Spleen (tissue), 7 donors: ENCODE measurements around the gene MUC16.

Source experiments
- POLR2A ChIP-seq, 3 donors: fragments of 450-650 bp; IDR thresholded peaks; one replicate each; pipeline ENCODE4 v1.5.1; 2017; ENCODE audit warnings: antibody characterized with exemption in 3 of 3, mild to moderate bottlenecking in 1 of 3
- POLR2AphosphoS5 ChIP-seq, 3 donors: sonication (generic); formaldehyde crosslinking; IDR thresholded peaks; one replicate each; pipeline ENCODE4 v1.5.1; 2017; ENCODE audit warnings: antibody characterized with exemption in 3 of 3
- TF ChIP-seq, protein P1 (sequence below), 11 experiments: fragments of 200-600 bp in 7 of 11; fragments of 450-650 bp in 4 of 11; sonication (generic) in 4 of 11; IDR thresholded peaks in 8 of 11; conservative IDR thresholded peaks in 3 of 11; 1 replicate in 7 of 11; 2 replicates in 4 of 11; pipeline versions ENCODE4 v1.4.0 to v1.8.0; 2016 to 2021; ENCODE audit warnings: antibody characterized with exemption in 11 of 11, inconsistent platforms in 4 of 11, mild to moderate bottlenecking in 1 of 11
- donor health status: DM: no; HTN: no; CAD: no; lungs with moderate emphysema.
- donor health status: DM: no; HTN: no; CAD: no.
- donor health status: DM: no; HTN: no; CAD: no.

DNA sequence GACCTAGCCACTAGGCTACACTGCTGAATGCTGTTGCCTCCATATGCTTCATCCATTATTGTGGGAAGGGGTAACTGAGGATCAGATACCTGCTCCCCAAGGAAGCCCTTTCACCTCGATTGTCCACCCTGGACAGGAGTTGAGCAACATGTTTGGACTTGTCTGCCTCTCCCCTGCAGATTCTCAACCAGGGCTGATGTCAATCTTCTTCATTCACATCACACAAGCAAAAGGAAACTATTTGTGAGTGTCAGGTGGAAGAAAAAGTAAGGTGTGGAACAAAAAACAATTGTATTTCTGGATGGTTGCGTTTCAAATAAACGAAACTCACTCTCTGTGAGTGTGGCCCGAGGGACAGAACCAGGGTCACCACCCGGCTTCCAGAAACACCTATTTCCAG is 29.5 kb upstream of the MUC16 start:
- TF ChIP-seq, protein P1, sequence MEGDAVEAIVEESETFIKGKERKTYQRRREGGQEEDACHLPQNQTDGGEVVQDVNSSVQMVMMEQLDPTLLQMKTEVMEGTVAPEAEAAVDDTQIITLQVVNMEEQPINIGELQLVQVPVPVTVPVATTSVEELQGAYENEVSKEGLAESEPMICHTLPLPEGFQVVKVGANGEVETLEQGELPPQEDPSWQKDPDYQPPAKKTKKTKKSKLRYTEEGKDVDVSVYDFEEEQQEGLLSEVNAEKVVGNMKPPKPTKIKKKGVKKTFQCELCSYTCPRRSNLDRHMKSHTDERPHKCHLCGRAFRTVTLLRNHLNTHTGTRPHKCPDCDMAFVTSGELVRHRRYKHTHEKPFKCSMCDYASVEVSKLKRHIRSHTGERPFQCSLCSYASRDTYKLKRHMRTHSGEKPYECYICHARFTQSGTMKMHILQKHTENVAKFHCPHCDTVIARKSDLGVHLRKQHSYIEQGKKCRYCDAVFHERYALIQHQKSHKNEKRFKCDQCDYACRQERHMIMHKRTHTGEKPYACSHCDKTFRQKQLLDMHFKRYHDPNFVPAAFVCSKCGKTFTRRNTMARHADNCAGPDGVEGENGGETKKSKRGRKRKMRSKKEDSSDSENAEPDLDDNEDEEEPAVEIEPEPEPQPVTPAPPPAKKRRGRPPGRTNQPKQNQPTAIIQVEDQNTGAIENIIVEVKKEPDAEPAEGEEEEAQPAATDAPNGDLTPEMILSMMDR (IDR thresholded peaks at IDR 0.05 in 8 of 11, conservative IDR thresholded peaks at IDR 0.05 in 3 of 11), result no peak
- TF ChIP-seq POLR2A (IDR thresholded peaks at IDR 0.05), result no peak
- no peak for TF ChIP-seq POLR2AphosphoS5 (IDR thresholded peaks at IDR 0.05)
